Suprapubic skin (tissue), 4 donors: ENCODE results near the gene KRTAP19-4.

Experiments used
- EP300 ChIP-seq: sonication (generic); formaldehyde crosslinking; IDR thresholded peaks from one replicate; pipeline ENCODE4 v1.6.1; 2017; ENCODE audit warnings: antibody characterized with exemption
- POLR2A ChIP-seq, 2 donors: fragments of 450-650 bp; IDR thresholded peaks; one replicate each; pipeline ENCODE4 v1.6.1; 2017; ENCODE audit warnings: antibody characterized with exemption in 2 of 2, mild to moderate bottlenecking in 2 of 2, moderate library complexity in 2 of 2
- POLR2AphosphoS5 ChIP-seq, 3 donors: sonication (generic); formaldehyde crosslinking; IDR thresholded peaks; one replicate each; pipeline ENCODE4 v1.6.1; 2017; ENCODE audit warnings: antibody characterized with exemption in 3 of 3
- TF ChIP-seq, protein P1 (sequence below), 2 donors: fragments of 200-600 bp in 1 of 2; fragments of 450-650 bp in 1 of 2; sonication (generic) in 1 of 2; IDR thresholded peaks; one replicate each; pipeline ENCODE4 v1.5.1; 2016 to 2019; ENCODE audit warnings: antibody characterized with exemption in 2 of 2, mild to moderate bottlenecking in 1 of 2, moderate library complexity in 1 of 2

GRCh38 chr21:30487336-30487735, 9.6 kb downstream of the KRTAP19-4 start, which contains the start of gene KRTAP19-2:
- TF ChIP-seq, protein P1, sequence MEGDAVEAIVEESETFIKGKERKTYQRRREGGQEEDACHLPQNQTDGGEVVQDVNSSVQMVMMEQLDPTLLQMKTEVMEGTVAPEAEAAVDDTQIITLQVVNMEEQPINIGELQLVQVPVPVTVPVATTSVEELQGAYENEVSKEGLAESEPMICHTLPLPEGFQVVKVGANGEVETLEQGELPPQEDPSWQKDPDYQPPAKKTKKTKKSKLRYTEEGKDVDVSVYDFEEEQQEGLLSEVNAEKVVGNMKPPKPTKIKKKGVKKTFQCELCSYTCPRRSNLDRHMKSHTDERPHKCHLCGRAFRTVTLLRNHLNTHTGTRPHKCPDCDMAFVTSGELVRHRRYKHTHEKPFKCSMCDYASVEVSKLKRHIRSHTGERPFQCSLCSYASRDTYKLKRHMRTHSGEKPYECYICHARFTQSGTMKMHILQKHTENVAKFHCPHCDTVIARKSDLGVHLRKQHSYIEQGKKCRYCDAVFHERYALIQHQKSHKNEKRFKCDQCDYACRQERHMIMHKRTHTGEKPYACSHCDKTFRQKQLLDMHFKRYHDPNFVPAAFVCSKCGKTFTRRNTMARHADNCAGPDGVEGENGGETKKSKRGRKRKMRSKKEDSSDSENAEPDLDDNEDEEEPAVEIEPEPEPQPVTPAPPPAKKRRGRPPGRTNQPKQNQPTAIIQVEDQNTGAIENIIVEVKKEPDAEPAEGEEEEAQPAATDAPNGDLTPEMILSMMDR (IDR thresholded peaks at IDR 0.05) = no peak
- TF ChIP-seq POLR2A (IDR thresholded peaks at IDR 0.05) (no peak), EP300 (no peak), POLR2AphosphoS5 (IDR thresholded peaks at IDR 0.05) (no peak)
